ENCODE data around the gene MAN1B1.
"Not testable (repeated sequence)": the region's sequence is repeated elsewhere in the genome, so short reads cannot be mapped to it uniquely, and the experiment has no call there.

The MAN1B1 gene

DNA sequence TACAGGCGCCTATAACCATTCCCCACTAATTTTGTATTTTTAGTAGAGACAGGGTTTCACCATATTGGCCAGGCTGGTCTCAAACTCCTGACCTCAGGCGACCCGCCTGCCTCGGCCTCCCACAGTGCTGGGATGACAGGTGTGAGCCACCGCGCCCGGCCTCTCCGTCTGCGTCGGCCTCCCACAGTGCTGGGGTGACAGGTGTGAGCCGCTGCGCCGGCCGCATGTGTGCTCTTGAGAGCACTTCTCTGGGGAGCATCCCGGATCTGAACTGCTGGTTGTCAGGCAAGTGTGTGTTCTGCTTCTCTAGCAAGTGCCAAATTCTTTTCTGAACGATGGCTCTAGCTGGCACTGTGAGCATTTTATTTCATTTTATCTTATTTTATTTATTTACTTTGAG is 29.2 kb upstream of the MAN1B1 start:
- TF ChIP-seq, protein P1, sequence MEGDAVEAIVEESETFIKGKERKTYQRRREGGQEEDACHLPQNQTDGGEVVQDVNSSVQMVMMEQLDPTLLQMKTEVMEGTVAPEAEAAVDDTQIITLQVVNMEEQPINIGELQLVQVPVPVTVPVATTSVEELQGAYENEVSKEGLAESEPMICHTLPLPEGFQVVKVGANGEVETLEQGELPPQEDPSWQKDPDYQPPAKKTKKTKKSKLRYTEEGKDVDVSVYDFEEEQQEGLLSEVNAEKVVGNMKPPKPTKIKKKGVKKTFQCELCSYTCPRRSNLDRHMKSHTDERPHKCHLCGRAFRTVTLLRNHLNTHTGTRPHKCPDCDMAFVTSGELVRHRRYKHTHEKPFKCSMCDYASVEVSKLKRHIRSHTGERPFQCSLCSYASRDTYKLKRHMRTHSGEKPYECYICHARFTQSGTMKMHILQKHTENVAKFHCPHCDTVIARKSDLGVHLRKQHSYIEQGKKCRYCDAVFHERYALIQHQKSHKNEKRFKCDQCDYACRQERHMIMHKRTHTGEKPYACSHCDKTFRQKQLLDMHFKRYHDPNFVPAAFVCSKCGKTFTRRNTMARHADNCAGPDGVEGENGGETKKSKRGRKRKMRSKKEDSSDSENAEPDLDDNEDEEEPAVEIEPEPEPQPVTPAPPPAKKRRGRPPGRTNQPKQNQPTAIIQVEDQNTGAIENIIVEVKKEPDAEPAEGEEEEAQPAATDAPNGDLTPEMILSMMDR (IDR thresholded peaks at IDR 0.05; ENCODE audit: control insufficient read depth, extremely low read depth, insufficient read depth), result no peak
- no peak overlapping the region for H3K4me3 ChIP-seq (ENCODE audit: low read depth, low read length)
- peak; percentile 69 for DNase-seq (ENCODE audit: low read depth)

DNA sequence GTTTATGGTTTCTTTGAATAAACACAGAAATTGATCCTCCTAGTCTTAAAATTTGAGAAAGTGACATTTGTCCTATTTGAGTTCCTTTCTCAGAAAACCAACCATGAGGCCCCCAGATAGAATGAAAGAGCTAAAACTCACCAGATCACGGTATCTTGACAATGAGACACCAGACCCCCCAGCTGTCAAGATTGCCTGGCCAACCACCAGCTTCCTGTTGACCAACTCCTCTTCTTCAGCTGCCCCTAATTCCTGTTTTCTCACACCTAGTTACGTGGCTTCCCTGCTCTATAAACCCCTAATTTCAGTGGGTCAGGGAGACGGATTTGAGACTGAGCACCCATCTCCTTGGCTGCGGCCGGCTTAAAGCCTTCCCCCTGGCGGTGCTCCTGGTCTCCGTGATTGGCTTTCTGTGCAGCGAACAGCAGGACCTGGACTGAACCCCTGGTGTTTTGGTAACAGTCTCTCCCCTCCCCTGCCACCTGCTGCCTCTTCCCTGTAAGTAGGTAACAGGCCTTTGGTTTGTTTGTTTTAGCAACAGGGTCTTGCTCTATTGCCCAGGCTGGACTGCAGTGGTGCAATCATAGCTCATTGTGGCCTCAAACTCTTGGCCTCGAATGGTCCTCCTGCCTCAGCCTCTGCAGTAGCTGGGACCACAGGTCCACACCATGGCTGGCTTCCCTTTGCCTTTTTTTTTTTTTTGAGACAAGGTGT is 28.1 kb upstream of the MAN1B1 start:
- no peak for DNase-seq (ENCODE audit: low read depth)
- H3K4me3 ChIP-seq (ENCODE audit: low read depth, low read length), result no peak overlapping the region
- TF ChIP-seq, protein P1 (IDR thresholded peaks at IDR 0.05; ENCODE audit: control insufficient read depth, extremely low read depth, insufficient read depth), result no peak

DNA sequence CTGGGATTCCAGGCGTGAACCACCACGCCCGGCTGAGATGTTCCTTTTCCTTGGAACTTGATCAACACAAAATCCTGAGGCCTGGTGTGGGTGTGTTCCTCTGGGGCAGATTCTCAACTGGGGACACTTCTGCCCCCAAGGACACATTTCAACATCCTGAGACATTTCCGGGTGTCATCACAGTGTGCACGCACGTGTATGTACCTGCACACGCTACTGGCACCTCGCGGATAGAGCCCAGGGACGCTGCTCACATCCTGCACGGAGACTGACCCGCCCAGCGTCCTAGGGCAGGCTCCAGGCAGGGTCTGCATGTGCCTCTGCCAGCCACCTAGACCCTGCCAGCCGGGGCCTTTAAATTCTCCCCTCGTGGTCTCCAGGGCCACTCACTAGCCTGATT is 24.4 kb upstream of the MAN1B1 start:
- no peak overlapping the region for H3K4me3 ChIP-seq (ENCODE audit: low read depth, low read length)
- no peak for DNase-seq (ENCODE audit: low read depth)
- TF ChIP-seq, protein P1 (IDR thresholded peaks at IDR 0.05; ENCODE audit: control insufficient read depth, extremely low read depth, insufficient read depth), result no peak

DNA sequence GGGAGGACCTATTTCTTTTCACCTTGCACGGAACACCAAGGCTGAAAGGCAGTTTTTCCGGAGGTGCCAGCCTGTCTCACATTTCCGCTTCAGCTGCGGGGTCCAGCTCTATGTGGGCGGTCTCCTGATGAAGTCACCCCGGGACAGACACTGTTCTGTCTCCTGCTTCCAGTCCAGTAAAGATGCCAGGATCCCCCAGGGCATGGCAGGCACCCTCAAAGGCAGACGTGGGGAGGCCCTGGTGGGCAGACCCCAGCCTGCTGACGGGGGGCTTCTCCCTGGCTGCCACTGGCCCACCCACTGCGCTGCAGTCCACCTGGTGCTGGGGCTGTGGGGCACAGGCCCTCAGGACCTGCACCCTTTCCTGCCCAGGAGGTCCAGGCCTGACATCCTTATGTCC is 24.0 kb upstream of the MAN1B1 start:
- H3K4me3 ChIP-seq (ENCODE audit: low read depth, low read length); DNase-seq (ENCODE audit: low read depth): not testable (repeated sequence)

DNA sequence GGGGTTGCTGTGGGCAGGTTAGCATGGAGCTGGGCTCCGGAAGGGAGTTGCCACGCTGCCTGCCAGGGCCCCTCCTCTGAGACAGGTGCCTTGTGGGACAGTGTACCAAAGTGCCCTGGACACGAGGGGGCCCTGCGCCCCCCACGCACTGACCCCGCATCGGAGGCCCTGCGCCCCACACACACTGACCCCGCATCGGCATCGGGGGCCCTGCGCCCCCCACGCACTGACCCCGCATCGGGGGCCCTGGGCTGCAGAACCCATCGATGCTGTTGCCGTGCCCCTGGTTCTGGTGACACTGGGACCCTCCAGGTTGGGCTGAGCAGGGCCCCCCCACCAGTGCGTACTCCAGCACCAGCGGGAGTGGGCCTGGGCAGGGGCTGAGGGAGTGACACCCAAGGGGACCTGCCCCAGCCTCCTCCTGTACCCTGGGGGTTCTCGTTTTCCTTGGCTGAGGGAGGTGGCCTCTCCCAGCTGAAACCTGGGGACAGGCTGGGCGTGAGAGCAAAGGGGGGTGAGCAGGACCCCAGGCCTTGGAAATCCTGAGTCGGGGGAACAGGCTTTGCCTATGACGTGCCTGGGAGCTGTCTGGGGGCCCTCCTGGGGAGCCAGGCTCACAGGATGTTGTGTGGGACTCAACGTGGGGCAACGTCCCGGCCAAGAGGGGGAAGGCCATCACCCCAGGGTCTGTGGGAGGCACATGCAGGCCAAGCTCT is 23.3 kb upstream of the MAN1B1 start:
- TF ChIP-seq, protein P1 (IDR thresholded peaks at IDR 0.05; ENCODE audit: control insufficient read depth, extremely low read depth, insufficient read depth), result no peak
- no peak for DNase-seq (ENCODE audit: low read depth)
- no peak overlapping the region for H3K4me3 ChIP-seq (ENCODE audit: low read depth, low read length)

DNA sequence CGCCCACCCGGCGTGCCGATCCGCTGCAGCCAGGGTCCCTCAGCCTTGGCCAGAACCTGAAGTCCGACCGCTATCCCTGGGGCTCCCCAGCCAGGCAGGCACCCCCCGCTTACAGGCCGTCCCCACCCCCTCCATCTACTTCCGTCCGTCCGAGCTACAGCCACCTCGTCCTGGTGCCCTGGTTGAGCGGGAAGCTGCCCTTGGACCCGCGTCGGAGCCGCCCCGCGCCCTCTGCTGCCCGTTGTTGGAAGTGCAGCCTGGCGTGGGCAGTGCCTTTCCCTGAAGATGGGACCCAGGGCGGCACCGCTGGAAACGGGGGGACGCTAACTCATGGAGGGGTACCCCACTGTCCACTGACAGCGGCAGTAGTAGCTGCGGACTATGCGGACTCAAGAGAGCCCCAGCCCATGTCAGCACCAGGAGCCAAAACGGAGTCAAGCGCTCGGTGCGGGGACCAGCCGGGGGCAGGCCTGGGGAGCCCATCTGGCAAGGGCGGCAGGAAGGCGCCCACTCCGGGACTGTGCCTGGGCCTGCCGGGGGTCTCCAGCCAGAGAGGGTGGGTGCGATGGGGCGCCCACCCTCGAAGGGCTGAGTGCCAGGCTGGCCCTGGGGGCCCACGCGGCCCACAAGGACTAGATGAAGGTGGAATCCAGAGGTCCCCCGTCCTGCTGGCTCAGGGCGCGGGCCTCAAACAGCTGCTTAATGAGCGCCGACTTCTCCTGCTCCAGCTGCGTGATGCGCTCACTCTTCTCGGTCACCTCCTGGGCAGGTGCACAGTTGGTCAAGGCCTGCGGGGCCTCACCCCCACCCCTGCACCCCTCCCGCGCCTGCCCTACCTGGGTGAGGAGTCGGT is 22.5 kb upstream of the MAN1B1 start:
- TF ChIP-seq, protein P1 (IDR thresholded peaks at IDR 0.05; ENCODE audit: control insufficient read depth, extremely low read depth, insufficient read depth), result peak; percentile 98
- no peak for DNase-seq (ENCODE audit: low read depth)

DNA sequence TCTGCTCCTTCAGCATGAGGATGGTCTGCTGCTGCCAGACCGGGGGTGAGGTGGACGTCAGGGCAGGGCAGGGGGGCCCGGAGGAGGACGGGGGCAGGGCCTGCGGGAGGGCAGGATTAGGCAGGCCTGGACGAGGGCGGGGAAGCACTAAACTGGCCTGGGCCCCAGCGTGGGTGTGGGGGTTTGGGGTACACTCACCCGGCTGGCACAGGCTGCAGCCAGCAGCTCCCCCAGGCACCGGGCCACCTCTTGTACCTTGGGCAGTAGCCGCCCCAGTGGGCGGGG is 22.0 kb upstream of the MAN1B1 start:
- no peak overlapping the region for H3K4me3 ChIP-seq (ENCODE audit: low read depth, low read length)
- DNase-seq (ENCODE audit: low read depth), result no peak
- TF ChIP-seq, protein P1 (IDR thresholded peaks at IDR 0.05; ENCODE audit: control insufficient read depth, extremely low read depth, insufficient read depth), result no peak

More for the DNA sequence above, 22.5 kb upstream of the MAN1B1 start:
- H3K4me3 ChIP-seq (ENCODE audit: low read depth, low read length), result no peak overlapping the region
